Endothelial cell (in vitro differentiated cells): Measurements from ENCODE around the gene FAM120A. TPM values are rescaled to one million over a fixed set of nuclear protein-coding genes. Genes with fewer than 3 reads are reported as not detected.

Experiments
- DNase-seq: peaks from one replicate; pipeline ENCODE4 v3.0.0; 2021; ENCODE audit warnings: low spot score
- H3K27ac Mint-ChIP-seq: one replicate; pipeline ENCODE4 v1.8.0; 2021; ENCODE audit warnings: mixed read lengths, inconsistent platforms; ENCODE audit not compliant: unreplicated experiment
- H3K27me3 Mint-ChIP-seq: one replicate; pipeline ENCODE4 v1.8.0; 2021; ENCODE audit warnings: mild to moderate bottlenecking, moderate library complexity, mixed read lengths, inconsistent platforms; ENCODE audit not compliant: unreplicated experiment
- H3K36me3 Mint-ChIP-seq: one replicate; pipeline ENCODE4 v1.8.0; 2021; ENCODE audit warnings: mild to moderate bottlenecking, low read depth, mixed read lengths, inconsistent platforms; ENCODE audit not compliant: unreplicated experiment
- H3K4me1 Mint-ChIP-seq: one replicate; pipeline ENCODE4 v1.8.0; 2021; ENCODE audit warnings: mild to moderate bottlenecking, mixed read lengths, inconsistent platforms; ENCODE audit not compliant: unreplicated experiment
- H3K4me3 Mint-ChIP-seq: one replicate; pipeline ENCODE4 v1.8.0; 2021; ENCODE audit warnings: mild to moderate bottlenecking, mixed read lengths, inconsistent platforms; ENCODE audit not compliant: unreplicated experiment
- H3K9me3 Mint-ChIP-seq: one replicate; pipeline ENCODE4 v1.8.0; 2021; ENCODE audit warnings: mixed read lengths, inconsistent platforms; ENCODE audit not compliant: unreplicated experiment
- total RNA-seq: library from RNA; stranded (reverse); fragmentation: NEBNext Ultra II Directional; extraction: Animal tissue kit (Norgen Biotek cat#: 25700); gene quantifications from one replicate; pipeline ENCODE4 v1.2.1, GENCODE V29; 2021; ENCODE audit not compliant: unreplicated experiment
- TF ChIP-seq, protein P1 (sequence below): fragments of 200-600 bp; sonication (generic); IDR thresholded peaks from one replicate; pipeline ENCODE4 v1.5.0; 2021; ENCODE audit warnings: antibody characterized with exemption; ENCODE audit not compliant: unreplicated experiment

Gene FAM120A
- total RNA-seq, 1 donor from 2014 or later = 56.1 TPM

DNA sequence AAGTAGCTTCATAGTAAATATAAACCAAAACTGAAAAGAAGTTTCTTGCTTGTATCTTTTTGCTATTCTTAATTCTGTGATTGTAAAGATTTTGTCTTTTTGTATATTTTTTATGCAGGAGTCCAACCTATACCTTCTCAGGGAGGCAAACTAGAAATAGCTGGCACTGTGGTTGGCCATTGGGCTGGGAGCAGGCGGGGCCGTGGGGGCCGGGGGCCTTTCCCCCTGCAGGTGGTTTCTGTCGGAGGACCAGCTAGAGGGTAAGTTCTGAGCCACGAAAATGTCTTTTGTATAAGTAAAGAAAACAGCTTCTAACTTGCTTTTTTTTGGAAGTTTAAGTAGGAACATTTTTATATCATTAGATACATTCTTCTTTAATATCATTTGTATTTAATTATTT, 109.5 kb downstream of the FAM120A start:
- H3K9me3 Mint-ChIP-seq = no peaks in the 10 kb centered on the region
- peaks cover 48% of the 10 kb centered on the region for H3K36me3 Mint-ChIP-seq
- H3K27me3 Mint-ChIP-seq = peaks cover 1% of the 10 kb centered on the region
- peaks cover 2% of the 10 kb centered on the region for H3K4me1 Mint-ChIP-seq
- no peak overlapping the region for H3K4me3 Mint-ChIP-seq
- TF ChIP-seq, protein P1, sequence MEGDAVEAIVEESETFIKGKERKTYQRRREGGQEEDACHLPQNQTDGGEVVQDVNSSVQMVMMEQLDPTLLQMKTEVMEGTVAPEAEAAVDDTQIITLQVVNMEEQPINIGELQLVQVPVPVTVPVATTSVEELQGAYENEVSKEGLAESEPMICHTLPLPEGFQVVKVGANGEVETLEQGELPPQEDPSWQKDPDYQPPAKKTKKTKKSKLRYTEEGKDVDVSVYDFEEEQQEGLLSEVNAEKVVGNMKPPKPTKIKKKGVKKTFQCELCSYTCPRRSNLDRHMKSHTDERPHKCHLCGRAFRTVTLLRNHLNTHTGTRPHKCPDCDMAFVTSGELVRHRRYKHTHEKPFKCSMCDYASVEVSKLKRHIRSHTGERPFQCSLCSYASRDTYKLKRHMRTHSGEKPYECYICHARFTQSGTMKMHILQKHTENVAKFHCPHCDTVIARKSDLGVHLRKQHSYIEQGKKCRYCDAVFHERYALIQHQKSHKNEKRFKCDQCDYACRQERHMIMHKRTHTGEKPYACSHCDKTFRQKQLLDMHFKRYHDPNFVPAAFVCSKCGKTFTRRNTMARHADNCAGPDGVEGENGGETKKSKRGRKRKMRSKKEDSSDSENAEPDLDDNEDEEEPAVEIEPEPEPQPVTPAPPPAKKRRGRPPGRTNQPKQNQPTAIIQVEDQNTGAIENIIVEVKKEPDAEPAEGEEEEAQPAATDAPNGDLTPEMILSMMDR = no peak
- DNase-seq = no peak
- H3K27ac Mint-ChIP-seq = no peak overlapping the region

DNA sequence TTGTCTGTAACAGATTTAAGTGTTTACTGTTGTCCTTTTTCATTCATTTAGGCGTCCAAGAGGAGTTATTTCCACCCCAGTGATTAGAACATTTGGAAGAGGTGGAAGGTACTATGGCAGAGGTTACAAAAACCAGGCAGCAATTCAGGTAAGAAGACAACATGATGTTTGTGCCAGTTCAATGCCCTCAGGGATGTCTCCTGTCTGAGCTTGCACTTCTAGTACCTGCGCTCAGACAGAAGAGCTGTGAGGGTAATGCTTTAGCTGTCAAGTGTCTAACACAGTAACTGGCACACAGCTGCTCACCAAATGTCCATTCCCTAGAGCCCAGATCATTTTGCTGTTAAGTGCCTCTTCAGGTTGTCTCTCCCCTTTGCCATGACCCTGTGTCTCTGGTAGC, 110.7 kb downstream of the FAM120A start:
- TF ChIP-seq, protein P1 = no peak
- Mint-ChIP-seq H3K9me3 (no peaks in the 10 kb centered on the region), H3K27ac (no peak overlapping the region), H3K4me1 (peaks cover 5% of the 10 kb centered on the region), H3K27me3 (peaks cover 1% of the 10 kb centered on the region), H3K36me3 (peaks cover 44% of the 10 kb centered on the region), H3K4me3 (no peak overlapping the region)
- DNase-seq = no peak

DNA sequence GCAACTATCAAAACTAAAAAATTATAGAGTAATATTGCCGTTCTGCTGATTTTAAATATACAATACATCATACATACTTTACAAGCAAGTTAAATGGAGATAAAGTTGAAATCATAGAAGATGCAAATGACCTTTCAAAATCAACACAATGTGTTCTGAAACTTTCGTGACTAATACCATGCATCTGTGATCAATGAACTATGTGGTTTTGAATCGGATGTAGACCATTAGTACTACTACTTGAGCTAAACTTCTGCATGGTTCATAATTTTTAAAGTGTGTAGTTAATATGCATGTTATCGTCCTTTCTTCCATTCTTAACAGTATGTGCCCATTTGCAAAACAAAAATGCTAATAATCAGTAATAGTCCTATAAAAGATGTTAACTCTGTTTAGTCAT, 113.6 kb downstream of the FAM120A start:
- H3K9me3 Mint-ChIP-seq = no peaks in the 10 kb centered on the region
- TF ChIP-seq, protein P1 = no peak
- H3K27ac Mint-ChIP-seq = no peak overlapping the region
- peaks cover 24% of the 10 kb centered on the region for H3K36me3 Mint-ChIP-seq
- no peak overlapping the region for H3K4me3 Mint-ChIP-seq
- DNase-seq = no peak
- no peaks in the 10 kb centered on the region for H3K27me3 Mint-ChIP-seq
- peaks cover 10% of the 10 kb centered on the region for H3K4me1 Mint-ChIP-seq

DNA sequence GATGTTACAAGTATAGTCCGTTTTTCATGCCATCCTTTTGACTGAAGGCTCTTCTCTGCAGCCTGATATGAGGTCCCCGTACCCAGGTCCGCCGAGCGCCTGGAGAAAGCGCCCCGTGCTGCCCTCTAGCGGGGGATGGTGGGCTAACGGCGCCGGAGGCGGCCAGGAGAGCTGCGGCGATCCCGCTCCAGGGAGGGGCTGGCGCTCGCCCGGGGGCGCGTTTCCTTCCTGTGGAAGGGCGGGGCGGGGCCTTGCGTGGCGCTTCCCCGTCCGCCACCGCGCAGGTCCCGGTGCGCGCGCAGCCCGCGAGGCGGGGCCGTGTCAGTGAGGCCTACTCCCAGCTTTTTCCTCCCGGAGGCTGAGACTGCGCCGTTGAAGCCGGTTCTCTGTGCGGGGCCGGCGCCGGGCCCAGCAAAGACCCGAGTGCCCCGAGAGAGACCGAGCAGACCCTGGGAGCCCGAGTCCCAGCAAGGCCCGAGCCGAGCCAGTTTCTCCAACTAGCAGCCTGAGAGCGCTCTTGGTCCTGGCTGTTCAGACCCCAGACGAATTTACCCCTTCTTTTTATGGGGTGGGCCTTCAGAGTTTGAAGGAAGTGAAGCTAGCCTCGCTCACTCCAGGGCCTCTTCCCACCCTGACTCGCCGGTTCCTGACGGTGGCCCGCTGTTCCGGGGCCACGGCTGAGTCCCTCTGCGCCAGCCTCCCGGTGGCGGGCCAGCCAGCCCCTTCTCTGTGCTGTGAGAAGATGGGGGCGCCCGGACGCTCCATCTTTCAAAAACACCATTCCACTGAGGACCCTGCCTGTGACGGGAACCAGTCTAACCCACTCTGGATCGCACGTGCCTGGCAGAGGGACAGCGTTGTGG, 115.2 kb downstream of the FAM120A start:
- peaks cover 29% of the 10 kb centered on the region for H3K36me3 Mint-ChIP-seq
- peaks cover 10% of the 10 kb centered on the region for H3K4me1 Mint-ChIP-seq
- TF ChIP-seq, protein P1 = peak; percentile 89

DNA sequence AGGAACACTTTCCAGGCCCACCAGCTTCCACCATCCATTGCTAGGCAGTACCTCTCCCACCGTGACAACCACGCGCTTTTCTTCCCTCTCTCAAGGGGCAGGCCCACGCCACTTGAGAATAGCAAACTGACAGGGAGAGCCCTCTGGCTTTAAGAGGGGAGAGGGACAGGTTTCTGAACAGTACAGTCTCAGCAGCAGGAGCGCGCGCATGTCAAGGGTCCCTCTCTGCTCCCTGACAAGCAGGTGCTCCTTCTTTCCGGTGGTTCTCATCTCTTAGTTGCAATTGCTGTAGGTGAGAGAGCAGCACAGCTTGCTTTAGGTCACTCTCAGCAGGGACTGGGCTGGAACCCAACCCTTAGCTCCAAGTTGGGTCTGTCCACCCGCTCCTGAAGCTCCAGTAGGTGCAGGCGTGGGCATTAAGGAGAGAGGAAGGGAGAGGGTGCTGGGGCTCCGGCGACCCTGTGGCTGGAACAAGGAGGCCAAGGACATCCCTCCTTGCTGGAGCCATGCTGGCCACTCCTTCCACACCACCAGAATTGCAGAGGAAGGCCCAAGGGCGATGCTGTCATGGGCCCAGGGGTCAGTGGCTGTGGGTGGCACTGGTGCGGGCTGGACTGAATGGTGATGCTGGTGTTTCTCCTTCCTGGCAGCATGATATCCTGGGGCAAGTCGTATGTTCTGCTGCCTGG, 115.9 kb downstream of the FAM120A start:
- peaks cover 24% of the 10 kb centered on the region for H3K36me3 Mint-ChIP-seq
- TF ChIP-seq, protein P1 = no peak
- no peaks in the 10 kb centered on the region for H3K9me3 Mint-ChIP-seq
- no peak for DNase-seq
- H3K4me3 Mint-ChIP-seq = peak overlapping the region; percentile 76
- peaks cover 10% of the 10 kb centered on the region for H3K4me1 Mint-ChIP-seq
- peak overlapping the region; percentile 63 for H3K27ac Mint-ChIP-seq
- H3K27me3 Mint-ChIP-seq = no peaks in the 10 kb centered on the region

More for the DNA sequence above, 115.2 kb downstream of the FAM120A start:
- peak; percentile 100 for DNase-seq
- H3K27ac Mint-ChIP-seq = no peak overlapping the region
- no peaks in the 10 kb centered on the region for H3K27me3 Mint-ChIP-seq
- peak overlapping the region; percentile 65 for H3K4me3 Mint-ChIP-seq
- H3K9me3 Mint-ChIP-seq = no peaks in the 10 kb centered on the region
